Activated T-helper 17 cell treated with anti-CD3 and anti-CD28 coated beads, Interleukin-2, amount 50 U/mL, for 72 hours (primary cell): ENCODE results near the gene KCNAB2. TPM values are rescaled to one million over a fixed set of nuclear protein-coding genes. Genes with fewer than 3 reads are reported as not detected.
A peak's percentile ranks its signal among the peaks of the same experiment; 100 is the strongest.

ENCODE experiments used
- ATAC-seq: fragments of 150-1000 bp; cut with Tn5 transposase; replicated peaks from 2 replicates; pipeline ENCODE4 v1.10.0; 2021; ENCODE audit warnings: mild to moderate bottlenecking, moderate library complexity
- H3K27ac Mint-ChIP-seq: one replicate; pipeline ENCODE4 v1.8.0; 2022; ENCODE audit warnings: mixed read lengths
- H3K27me3 Mint-ChIP-seq: one replicate; pipeline ENCODE4 v1.8.0; 2022; ENCODE audit warnings: mixed read lengths
- H3K36me3 Mint-ChIP-seq: one replicate; pipeline ENCODE4 v1.8.0; 2022; ENCODE audit warnings: low read depth, mild to moderate bottlenecking, mixed read lengths
- H3K4me1 Mint-ChIP-seq: one replicate; pipeline ENCODE4 v1.8.0; 2022; ENCODE audit warnings: mixed read lengths
- H3K4me3 Mint-ChIP-seq: one replicate; pipeline ENCODE4 v1.8.0; 2022; ENCODE audit warnings: mild to moderate bottlenecking, mixed read lengths
- H3K9me3 Mint-ChIP-seq: one replicate; pipeline ENCODE4 v1.8.0; 2022; ENCODE audit warnings: mixed read lengths
- total RNA-seq, 2 donors: library from RNA; stranded (reverse); gene quantifications; one replicate each; pipeline ENCODE4 v1.2.3, GENCODE V29; 2022

Gene KCNAB2
- total RNA-seq, 2 donors from 2014 or later: 407 to 432 TPM

DNA sequence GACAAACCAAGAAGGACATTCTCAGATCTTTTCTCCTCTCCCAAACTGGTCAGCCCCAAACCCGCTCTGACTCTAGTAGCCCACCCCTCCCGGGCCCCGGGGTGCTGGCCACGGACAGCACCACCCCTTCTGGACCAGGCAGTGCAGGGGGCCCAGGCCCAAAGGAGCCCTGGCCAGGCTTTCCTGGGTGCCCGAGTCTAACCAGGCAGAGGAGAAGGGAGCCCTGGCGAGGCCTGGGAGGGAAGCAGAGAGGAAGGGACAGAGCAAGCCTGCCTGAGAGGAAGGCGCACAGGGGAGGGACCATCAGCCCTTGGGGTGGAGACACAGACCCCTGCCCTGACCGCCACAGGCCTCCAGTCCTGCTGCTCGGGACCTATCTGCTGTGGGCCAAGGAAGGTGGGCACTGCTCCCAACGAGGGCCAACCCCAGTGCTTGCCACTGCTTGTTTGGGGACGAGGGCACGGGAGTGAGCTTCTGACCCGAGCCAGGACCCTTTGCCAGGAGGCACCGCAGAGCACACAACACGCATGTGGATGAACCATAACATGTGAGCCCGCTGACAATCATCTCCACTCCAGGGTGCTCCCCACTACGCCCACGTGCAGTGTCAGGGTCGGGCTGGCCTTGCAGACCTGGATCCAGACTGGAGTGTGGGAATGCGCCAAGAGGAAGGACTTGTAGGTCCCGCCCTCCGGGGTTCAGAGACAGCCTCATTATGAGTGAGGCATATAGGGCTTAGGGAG, 57.6 kb downstream of the KCNAB2 start:
- H3K36me3 Mint-ChIP-seq: peaks cover 21% of the 10 kb centered on the region
- no peak overlapping the region for H3K4me3 Mint-ChIP-seq
- H3K27me3 Mint-ChIP-seq: peaks cover 9% of the 10 kb centered on the region
- H3K9me3 Mint-ChIP-seq: no peaks in the 10 kb centered on the region
- H3K4me1 Mint-ChIP-seq: peaks cover 4% of the 10 kb centered on the region
- no peak overlapping the region for H3K27ac Mint-ChIP-seq
- no peak for ATAC-seq

DNA sequence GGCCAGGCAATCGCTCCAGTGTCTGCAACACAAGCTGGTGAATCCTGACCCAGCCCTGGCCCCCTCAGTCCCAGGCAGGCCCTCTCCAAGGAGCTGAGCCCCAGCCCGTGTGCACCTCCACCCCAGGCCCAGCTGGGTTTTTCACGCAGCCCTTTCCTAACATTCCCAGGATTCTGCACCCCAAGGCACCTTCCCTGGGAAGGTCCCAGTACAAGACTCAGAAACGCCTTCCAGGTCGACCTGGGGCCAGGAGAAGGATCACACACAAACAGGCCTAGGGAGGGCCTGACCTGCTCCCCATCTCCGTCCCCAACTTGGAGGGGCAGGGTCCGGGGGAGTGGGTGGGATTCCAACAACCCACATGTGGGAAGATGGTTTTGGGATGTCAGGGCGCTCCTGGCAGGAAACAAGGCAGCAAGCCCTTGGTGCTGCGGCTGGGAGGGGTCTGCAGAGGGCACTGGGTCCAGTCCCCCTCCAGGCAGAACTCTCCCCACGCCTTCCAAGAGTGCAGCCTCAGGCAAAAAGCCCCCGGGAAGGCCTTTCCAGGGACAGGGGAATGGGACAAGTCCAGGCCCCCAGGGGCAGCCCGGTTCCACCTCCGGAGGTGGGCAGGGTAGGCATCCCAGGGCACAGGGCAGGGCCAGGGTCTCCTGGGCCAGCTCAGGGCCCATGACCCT, 58.3 kb downstream of the KCNAB2 start:
- Mint-ChIP-seq H3K9me3 (no peaks in the 10 kb centered on the region), H3K27ac (no peak overlapping the region), H3K36me3 (peaks cover 14% of the 10 kb centered on the region), H3K4me3 (no peak overlapping the region), H3K4me1 (peaks cover 4% of the 10 kb centered on the region), H3K27me3 (peaks cover 12% of the 10 kb centered on the region)
- no peak for ATAC-seq

DNA sequence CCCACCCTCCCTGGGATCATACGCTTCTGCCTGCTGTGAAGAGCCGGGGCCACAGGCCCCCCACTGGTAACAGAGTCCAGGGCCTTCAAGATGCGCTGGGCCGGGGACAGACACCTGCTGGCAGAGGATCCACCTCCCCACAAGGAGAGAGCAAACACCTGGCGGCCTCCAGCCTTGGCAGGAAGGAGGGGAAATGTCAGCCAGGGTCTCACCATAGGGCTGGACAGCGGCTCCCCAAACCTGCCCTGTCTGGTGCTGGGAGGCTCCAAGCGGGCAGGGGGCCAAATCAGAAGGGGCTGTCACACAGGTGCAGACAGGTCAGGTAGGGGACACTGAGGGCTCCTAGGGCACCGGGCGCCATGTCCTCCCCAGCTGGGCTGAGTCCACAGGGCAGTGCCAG, 58.9 kb downstream of the KCNAB2 start:
- peaks cover 12% of the 10 kb centered on the region for H3K27me3 Mint-ChIP-seq
- H3K9me3 Mint-ChIP-seq: no peaks in the 10 kb centered on the region
- peaks cover 4% of the 10 kb centered on the region for H3K4me1 Mint-ChIP-seq
- no peak overlapping the region for H3K4me3 Mint-ChIP-seq
- no peak for ATAC-seq
- H3K36me3 Mint-ChIP-seq: peaks cover 9% of the 10 kb centered on the region
- H3K27ac Mint-ChIP-seq: no peak overlapping the region

DNA sequence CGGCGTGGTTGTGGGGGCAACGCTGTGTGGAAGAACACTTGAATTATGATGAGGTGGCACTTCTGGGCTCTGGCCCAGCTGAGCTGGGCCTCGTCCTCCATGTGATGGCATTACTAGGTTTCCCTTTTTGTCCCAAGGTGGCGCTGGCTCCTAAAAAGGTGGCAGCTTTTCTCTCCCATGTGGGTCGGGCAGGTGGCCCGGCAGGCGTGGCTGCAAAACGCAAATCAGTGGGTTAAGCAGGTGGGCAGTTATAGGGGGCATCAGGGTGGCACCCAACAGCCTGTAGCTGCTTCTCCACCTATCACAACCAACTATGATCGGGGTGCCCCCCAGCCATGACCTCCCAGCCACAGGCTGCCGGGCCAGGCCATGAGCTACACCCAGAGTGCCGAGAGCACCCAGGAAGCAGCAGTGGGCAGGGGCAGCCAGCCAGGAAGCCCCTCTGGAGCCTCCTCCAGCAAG, 59.6 kb downstream of the KCNAB2 start:
- ATAC-seq: no peak
- H3K27me3 Mint-ChIP-seq: peaks cover 12% of the 10 kb centered on the region
- H3K4me3 Mint-ChIP-seq: no peak overlapping the region
- no peak overlapping the region for H3K27ac Mint-ChIP-seq
- no peaks in the 10 kb centered on the region for H3K9me3 Mint-ChIP-seq
- peaks cover 4% of the 10 kb centered on the region for H3K4me1 Mint-ChIP-seq
- H3K36me3 Mint-ChIP-seq: peaks cover 9% of the 10 kb centered on the region

DNA sequence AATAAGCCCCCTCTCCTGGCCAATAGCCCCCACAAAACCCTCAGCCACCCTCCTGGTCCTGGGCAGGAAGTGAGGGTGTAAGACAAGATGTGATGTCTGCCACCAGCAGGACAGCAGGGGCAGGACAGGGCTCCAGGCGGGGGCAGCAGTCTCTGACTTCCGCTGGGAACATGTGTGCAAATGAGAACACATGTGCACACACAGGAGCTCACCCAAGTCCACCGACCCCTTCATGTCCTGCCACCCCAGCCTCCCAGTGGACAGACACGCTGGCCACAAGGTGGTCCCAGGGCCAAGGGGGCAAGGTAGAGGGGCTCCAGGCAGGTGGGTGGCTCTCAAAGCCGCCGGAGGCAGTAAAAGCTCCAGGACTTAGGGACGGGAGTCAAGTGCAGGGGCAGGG, 60.1 kb downstream of the KCNAB2 start:
- ATAC-seq: no peak
- Mint-ChIP-seq H3K27ac (no peak overlapping the region), H3K9me3 (no peaks in the 10 kb centered on the region), H3K27me3 (peaks cover 12% of the 10 kb centered on the region), H3K4me3 (no peak overlapping the region), H3K4me1 (peaks cover 4% of the 10 kb centered on the region), H3K36me3 (peaks cover 8% of the 10 kb centered on the region)

DNA sequence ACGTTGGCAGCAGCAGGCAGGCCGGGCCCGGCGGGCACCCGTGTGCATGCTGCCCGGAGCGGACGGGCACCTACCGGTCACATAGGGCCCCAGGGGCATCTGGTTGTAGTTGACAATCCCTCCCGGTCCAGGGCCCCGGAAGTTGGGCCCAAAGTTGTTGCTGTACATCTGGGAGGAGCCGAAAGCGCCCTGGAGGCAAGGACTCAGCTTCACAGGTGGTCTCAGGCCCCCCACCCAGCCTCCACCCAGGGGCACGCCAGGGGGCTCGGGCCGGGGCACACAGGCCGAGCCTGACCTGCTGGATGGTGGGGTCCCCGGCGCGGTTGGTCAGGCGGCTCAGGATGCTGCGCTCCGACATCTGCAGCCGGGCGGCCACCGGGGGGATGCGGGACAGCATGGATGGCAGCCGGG, 60.6 kb downstream of the KCNAB2 start:
- no peak overlapping the region for H3K27ac Mint-ChIP-seq
- no peaks in the 10 kb centered on the region for H3K9me3 Mint-ChIP-seq
- peaks cover 12% of the 10 kb centered on the region for H3K27me3 Mint-ChIP-seq
- peaks cover 3% of the 10 kb centered on the region for H3K36me3 Mint-ChIP-seq
- H3K4me1 Mint-ChIP-seq: peaks cover 4% of the 10 kb centered on the region
- no peak for ATAC-seq
- no peak overlapping the region for H3K4me3 Mint-ChIP-seq

DNA sequence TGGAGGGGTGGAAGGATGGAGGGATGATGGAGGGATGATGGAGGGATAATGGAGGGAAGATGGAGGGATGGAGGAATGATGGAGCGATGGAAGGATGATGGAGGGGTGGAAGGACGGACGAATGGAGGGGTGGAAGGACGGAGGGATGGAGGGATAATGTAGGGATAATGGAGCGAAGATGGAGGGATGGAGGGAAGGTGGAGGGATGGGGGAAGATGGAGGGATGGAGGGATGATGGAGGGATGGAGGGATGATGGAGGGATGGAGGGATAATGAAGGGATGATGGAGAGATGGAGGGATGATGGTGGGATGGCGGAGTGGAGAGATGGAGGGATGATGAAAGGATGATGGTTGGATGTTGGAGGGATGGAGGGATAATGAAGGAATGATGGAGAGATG, 61.3 kb downstream of the KCNAB2 start:
- Mint-ChIP-seq H3K27ac (no peak overlapping the region), H3K4me3 (no peak overlapping the region), H3K36me3 (no peaks in the 10 kb centered on the region), H3K9me3 (no peaks in the 10 kb centered on the region), H3K4me1 (peaks cover 4% of the 10 kb centered on the region), H3K27me3 (peaks cover 12% of the 10 kb centered on the region)
- no peak for ATAC-seq

DNA sequence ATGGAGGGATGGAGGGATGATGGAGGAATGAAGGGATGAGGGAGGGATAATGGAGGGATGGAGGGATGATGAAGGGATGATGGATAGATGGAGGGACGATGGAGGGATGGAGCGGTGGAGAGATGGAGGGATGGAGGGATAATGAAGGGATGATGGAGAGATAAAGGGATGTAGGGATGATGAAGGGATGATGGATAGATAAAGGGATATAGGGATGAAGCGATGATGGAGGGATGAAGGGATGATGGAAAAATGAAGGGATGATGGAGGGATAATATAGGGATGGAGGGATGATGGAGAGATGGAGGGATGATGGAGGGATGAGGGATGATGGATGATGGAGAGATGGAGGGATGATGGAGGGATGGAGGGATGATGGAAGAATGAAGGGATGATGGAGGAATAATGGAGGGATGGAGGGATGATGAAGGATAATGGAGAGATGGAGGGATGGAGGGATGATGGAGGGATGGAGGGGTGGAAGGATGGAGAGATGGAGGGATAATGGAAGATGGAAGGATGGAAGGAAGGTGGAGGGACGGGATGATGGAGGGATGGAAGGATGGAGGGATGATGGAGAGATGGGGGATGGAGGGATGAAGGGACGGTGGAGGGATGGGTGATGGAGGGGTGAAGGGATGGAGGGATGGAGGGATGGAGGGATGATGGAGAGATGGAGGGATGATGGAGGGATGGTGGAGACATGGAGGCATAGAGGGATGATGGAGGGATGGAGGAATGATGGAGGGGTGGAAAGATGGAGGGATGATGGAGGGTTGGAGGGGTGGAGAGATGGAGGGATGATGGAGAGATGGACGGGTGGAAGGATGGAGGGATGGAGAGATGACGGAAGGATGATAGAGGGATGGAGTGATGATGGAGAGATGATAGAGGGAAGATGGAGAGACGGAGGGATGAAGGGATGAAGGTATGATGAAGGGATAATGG, 62.0 kb downstream of the KCNAB2 start:
- peaks cover 12% of the 10 kb centered on the region for H3K27me3 Mint-ChIP-seq

DNA sequence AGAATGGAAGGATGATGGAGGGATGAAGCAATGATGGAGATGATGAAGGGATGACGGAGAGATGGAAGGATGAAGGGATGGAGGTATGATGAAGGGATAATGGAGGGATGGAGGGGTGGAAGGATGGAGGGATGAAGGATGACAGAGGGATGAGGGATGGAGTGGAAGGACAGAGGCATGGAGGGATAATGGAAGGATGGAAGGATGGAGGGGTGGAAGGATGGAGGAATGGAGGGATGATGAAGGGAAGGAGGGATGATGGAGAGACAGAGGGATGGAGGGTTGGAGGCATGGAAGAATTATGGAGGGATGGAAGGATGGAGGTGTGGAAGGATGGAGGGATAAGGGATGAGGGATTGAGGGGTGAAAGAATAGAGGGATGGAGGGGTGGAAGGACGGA, 62.8 kb downstream of the KCNAB2 start:
- Mint-ChIP-seq H3K27me3 (peaks cover 12% of the 10 kb centered on the region), H3K9me3 (no peaks in the 10 kb centered on the region), H3K36me3 (no peaks in the 10 kb centered on the region)

More for the DNA sequence above, 62.0 kb downstream of the KCNAB2 start:
- no peak overlapping the region for H3K27ac Mint-ChIP-seq
- ATAC-seq: no peak
- no peak overlapping the region for H3K4me3 Mint-ChIP-seq
- H3K36me3 Mint-ChIP-seq: no peaks in the 10 kb centered on the region
- peaks cover 4% of the 10 kb centered on the region for H3K4me1 Mint-ChIP-seq
- H3K9me3 Mint-ChIP-seq: no peaks in the 10 kb centered on the region

DNA sequence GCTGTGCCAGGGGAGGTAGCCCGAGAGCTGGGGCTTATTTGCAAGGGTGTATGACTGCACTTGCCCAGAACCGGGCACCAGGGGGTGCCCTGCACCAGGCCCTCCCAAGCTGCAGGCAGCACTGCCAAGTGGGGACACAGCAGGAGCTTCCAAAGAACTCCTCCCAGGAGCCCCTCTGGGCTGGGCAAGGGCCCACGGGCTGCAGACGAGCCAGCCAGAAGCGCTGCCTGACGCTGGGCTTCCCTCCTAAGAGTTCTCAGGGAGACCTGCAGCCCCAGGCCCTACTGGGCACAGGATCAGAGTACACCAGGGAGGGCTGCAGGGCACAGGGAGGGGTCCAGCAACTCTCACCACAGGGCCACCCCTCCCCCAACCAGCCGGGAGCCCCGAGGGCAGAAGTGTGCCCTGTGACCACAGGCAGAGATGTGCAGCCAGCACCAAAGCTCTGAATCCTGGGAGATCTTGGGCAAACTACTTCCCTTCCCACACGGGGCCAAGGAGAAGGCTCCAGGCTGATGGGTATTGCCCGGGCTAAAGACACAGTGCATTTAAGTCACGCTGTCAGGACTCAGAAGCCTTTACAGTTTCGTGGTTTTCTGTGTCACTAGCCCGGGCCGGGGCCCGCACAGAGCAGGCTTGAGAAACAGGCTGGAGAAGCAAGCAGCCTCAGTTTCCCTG, 63.4 kb downstream of the KCNAB2 start:
- no peaks in the 10 kb centered on the region for H3K36me3 Mint-ChIP-seq
- no peak overlapping the region for H3K4me3 Mint-ChIP-seq
- peaks cover 4% of the 10 kb centered on the region for H3K4me1 Mint-ChIP-seq
- H3K9me3 Mint-ChIP-seq: no peaks in the 10 kb centered on the region
- peaks cover 12% of the 10 kb centered on the region for H3K27me3 Mint-ChIP-seq
- H3K27ac Mint-ChIP-seq: no peak overlapping the region
- ATAC-seq: peak; percentile 84

More for the DNA sequence above, 62.8 kb downstream of the KCNAB2 start:
- Mint-ChIP-seq H3K4me3 (no peak overlapping the region), H3K4me1 (peaks cover 4% of the 10 kb centered on the region), H3K27ac (no peak overlapping the region)
- no peak for ATAC-seq

DNA sequence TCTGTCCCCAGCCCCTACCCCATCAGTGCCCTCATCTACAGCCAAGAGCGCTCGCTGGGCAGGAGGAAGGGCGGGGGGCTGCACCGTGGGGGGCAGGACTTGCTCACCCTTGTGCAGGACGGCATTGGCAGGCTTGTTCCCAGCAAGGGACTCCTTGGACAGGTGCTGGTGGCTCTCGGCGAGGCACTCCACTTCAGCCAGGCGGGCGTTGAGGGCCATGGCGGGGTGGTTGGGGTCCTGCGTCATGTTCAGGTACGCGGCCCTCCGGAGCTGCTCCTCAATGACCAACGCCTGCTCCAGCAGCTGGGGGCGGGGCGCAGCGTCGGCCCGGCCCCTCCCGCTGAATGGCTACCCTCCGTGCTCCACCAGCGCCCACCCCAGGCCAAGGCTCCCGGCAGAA, 64.0 kb downstream of the KCNAB2 start:
- Mint-ChIP-seq H3K27me3 (peaks cover 12% of the 10 kb centered on the region), H3K27ac (no peak overlapping the region), H3K36me3 (no peaks in the 10 kb centered on the region), H3K4me3 (no peak overlapping the region), H3K9me3 (no peaks in the 10 kb centered on the region), H3K4me1 (peaks cover 4% of the 10 kb centered on the region)
- ATAC-seq: no peak

DNA sequence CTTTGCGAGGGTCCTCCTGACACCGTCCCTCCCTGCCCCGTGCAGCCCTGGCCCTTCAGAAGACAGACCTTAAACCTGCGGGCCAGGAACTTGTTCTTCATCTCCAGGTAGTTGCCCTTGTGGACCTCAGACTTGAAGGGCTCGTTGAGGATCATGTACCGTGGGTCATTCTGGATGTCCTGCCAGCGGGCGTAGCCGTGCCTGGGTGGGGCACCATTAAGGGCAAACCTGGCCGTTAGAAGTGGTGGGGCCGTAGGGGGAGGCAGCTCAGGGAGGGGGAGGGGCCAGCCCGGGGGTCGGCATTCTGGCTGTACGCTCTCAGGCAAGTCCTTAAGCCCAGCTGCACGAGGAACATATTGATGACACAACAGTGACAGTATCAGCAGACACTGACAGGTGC, 64.6 kb downstream of the KCNAB2 start:
- Mint-ChIP-seq H3K4me1 (peaks cover 4% of the 10 kb centered on the region), H3K27me3 (peaks cover 12% of the 10 kb centered on the region), H3K36me3 (no peaks in the 10 kb centered on the region), H3K9me3 (no peaks in the 10 kb centered on the region), H3K4me3 (no peak overlapping the region), H3K27ac (no peak overlapping the region)
- ATAC-seq: no peak

DNA sequence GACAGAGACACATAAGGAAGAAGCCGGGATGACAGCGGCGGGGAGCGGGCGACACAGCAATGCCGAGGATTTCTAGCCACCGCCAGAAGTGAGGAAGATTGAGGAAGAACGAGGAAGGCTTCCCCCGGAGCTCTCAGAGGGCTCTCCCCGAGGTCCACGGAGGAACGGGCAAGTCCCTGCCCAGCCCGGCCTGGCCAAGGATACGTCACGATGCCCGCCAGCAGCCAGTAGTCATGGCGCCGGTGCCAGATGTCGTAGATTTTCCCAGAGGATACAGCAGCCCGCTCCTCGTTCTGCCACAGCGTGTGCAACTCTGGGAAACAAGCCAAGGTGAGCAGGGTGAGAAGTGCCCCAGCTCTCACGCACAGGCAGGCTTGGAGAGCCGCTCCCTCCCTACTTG, 65.9 kb downstream of the KCNAB2 start:
- Mint-ChIP-seq H3K27ac (no peak overlapping the region), H3K4me3 (no peak overlapping the region), H3K4me1 (peaks cover 4% of the 10 kb centered on the region), H3K36me3 (no peaks in the 10 kb centered on the region), H3K9me3 (peaks cover under 1% of the 10 kb centered on the region), H3K27me3 (peaks cover 12% of the 10 kb centered on the region)
- ATAC-seq: no peak
